ENCODE data around the gene PDZD4. TPM values are rescaled to one million over a fixed set of nuclear protein-coding genes. Genes with fewer than 3 reads are reported as not detected.
"Not testable (repeated sequence)": the region's sequence is repeated elsewhere in the genome, so short reads cannot be mapped to it uniquely, and the experiment has no call there.

PDZD4 gene
- total RNA-seq, 3 donors from 2014 or later (not counting 1 experiment from before 2014, with no cell fraction given): 101 to 177 (median 157) TPM

DNA sequence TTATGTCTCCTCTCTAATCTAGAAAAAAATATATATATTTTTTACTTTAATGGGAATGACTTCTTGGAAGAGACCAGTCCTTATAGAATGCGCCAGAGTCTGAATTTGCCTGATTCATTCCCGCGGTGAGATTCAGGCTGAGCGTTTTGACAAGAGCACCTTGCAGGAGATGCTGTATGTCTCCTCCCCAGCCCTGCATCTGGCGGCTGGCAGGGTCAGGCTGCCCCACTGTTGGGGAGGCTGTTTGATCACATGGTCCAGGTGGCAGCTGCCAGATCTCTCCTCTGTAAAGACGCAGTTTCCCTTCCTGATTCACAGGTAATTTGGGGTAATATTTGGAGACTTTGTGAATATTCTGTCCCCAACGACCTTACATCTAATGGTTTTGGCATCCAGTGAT, 9.7 kb downstream of the PDZD4 start:
- H3K9me3 Mint-ChIP-seq: no peaks in the 10 kb centered on the region
- Histone ChIP-seq H3K9me3 (ENCODE audit: control insufficient read depth, insufficient read depth, low read length) (no peaks in the 10 kb centered on the region), H3K4me3 (ENCODE audit: low read length) (no peak overlapping the region), H3K27ac (ENCODE audit: low read length) (peak overlapping the region; percentile 63), H3K36me3 (ENCODE audit: control insufficient read depth, insufficient read depth, low read length) (no peaks in the 10 kb centered on the region), H3K4me1 (ENCODE audit: control insufficient read depth, insufficient read depth, low read length) (peaks cover 93% of the 10 kb centered on the region), H3K27me3 (ENCODE audit: control insufficient read depth, insufficient read depth, low read length) (no peaks in the 10 kb centered on the region)
- H3K27ac Mint-ChIP-seq: peak overlapping the region; percentile 63 to 83
- 63% methylated on average over 6 of the region's 7 CpGs for WGBS (ENCODE audit: insufficient coverage)
- TF ChIP-seq, protein P1, sequence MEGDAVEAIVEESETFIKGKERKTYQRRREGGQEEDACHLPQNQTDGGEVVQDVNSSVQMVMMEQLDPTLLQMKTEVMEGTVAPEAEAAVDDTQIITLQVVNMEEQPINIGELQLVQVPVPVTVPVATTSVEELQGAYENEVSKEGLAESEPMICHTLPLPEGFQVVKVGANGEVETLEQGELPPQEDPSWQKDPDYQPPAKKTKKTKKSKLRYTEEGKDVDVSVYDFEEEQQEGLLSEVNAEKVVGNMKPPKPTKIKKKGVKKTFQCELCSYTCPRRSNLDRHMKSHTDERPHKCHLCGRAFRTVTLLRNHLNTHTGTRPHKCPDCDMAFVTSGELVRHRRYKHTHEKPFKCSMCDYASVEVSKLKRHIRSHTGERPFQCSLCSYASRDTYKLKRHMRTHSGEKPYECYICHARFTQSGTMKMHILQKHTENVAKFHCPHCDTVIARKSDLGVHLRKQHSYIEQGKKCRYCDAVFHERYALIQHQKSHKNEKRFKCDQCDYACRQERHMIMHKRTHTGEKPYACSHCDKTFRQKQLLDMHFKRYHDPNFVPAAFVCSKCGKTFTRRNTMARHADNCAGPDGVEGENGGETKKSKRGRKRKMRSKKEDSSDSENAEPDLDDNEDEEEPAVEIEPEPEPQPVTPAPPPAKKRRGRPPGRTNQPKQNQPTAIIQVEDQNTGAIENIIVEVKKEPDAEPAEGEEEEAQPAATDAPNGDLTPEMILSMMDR (IDR thresholded peaks at IDR 0.05): no peak
- no peaks in the 10 kb centered on the region for H3K27me3 Mint-ChIP-seq (ENCODE audit: low read depth in 2 of 2)
- H3K4me1 Mint-ChIP-seq: peaks cover 60 to 68% of the 10 kb centered on the region in 2 donors
- DNase-seq (no peak), ATAC-seq (no peak)
- peak overlapping the region; percentile 76 for H3K4me3 Mint-ChIP-seq
- H3K36me3 Mint-ChIP-seq: no peaks in the 10 kb centered on the region
- intact Hi-C loops (cut with micrococcal nuclease): no loop called here

DNA sequence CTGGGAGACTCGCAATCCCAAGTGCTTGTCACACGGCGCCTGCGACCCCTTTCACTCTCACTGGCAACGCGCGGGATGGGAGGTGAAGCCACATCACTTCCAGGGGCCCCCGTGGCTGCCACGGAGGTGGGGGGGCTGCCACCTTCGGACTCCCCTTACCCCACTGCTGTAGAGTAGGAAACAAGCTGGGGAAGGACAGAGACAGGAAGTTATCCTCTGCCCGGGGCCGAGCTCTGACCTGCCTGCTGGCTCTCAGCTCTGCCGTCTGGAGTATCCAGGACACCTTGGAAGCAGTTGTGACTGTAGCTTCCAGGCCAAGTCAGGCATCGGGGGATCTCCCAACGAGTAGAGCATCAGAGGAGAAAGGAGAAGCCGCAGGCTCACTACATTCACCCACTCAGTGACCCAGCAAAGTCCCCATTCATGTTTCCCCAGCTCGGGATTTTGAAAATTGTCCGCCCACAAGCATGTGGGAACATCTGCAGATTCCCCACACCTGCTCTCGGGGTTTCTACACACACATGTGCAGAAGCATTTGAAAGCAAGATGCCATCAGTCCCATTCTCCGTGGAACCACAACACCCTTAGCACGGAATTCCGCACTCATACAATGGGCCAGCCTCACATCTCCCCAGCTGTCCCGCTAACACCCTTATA, 10.8 kb downstream of the PDZD4 start:
- no peak for ATAC-seq
- H3K4me3 Mint-ChIP-seq: peak overlapping the region; percentile 66
- no peaks in the 10 kb centered on the region for H3K9me3 Mint-ChIP-seq
- Histone ChIP-seq H3K9me3 (ENCODE audit: control insufficient read depth, insufficient read depth, low read length) (no peaks in the 10 kb centered on the region), H3K4me1 (ENCODE audit: control insufficient read depth, insufficient read depth, low read length) (peaks cover 92% of the 10 kb centered on the region), H3K27ac (ENCODE audit: low read length) (peak overlapping the region; percentile 51), H3K27me3 (ENCODE audit: control insufficient read depth, insufficient read depth, low read length) (no peaks in the 10 kb centered on the region), H3K4me3 (ENCODE audit: low read length) (peak overlapping the region; percentile 15), H3K36me3 (ENCODE audit: control insufficient read depth, insufficient read depth, low read length) (no peaks in the 10 kb centered on the region)
- H3K36me3 Mint-ChIP-seq: no peaks in the 10 kb centered on the region
- peaks cover 0 to 6% of the 10 kb centered on the region in 2 donors for H3K27me3 Mint-ChIP-seq (ENCODE audit: low read depth in 2 of 2)
- no peak for DNase-seq
- H3K4me1 Mint-ChIP-seq: peaks cover 60 to 66% of the 10 kb centered on the region in 2 donors
- TF ChIP-seq, protein P1 (IDR thresholded peaks at IDR 0.05): no peak
- peak overlapping the region; percentile 26 to 83 for H3K27ac Mint-ChIP-seq
- intact Hi-C loops (cut with micrococcal nuclease): loop anchor here (5.0 kb wide), 1 partner anchor 88 kb away; no protein-coding TSS in a partner anchor
- whole genome bisulfite sequencing (ENCODE audit: insufficient coverage): 39% methylated on average over 19 of the region's 23 CpGs

DNA sequence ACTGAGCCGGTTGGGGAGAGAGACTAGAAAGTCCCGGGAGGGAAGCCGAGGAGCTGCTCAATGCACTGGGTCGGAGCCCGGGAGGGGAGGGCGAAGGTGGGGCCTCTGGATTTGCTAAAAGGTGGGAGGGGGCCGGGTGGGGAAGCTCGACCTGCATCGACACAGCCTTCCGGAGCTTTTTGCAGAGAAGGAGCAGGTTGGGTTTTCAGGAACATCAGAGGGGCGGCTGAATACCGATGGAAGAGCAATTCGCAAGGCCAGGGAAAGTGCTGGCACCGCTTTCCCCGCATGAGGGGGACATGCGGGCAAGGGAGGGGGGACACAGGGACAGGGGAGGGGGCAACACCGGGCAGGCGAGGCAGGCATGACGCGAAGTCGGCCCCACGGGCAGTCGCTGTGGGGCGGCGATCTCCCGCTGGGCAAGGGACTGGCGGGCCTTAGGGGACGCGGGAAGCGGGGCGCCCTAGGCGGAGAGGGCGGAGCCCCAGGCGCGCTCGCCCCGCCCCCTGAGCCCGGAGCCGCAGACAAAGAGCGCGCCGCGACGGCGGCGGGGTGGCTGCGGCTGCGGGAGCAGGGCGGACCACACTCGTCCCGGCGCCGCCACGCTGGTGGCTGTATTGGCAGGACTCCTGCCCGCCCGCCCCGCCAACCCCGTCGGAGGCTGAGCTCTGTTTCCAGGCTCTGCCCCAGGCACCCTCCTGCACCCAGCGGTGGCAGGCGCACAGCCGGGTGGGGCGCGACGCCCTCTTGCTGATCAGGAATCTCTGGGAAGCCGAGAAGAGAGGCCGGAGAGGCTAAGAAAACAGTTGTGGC, 11.6 kb downstream of the PDZD4 start:
- H3K9me3 Mint-ChIP-seq: no peaks in the 10 kb centered on the region
- peak; percentile 60 to 79 for DNase-seq
- WGBS (ENCODE audit: insufficient coverage): 10% methylated on average over 67 of the region's 67 CpGs

DNA sequence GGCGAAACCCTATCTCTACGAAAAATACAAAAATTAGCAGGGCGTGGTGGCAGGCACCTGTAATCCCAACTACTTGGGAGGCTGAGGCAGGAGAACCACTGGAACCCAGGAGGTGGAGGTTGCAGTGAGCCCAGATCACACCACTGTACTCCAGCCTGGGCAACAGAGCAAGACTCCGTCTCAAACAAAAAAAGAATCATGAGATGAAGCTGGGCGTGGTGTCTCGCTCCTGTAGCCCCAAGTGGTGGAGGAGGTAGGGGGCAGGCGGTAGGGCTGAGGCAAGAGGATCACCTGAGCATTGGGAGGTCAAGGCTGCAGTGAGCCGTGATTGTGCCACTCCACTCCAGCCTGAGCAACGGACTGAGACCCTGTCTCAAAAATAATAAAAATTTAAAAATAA, 12.3 kb downstream of the PDZD4 start:
- not testable (repeated sequence) for H3K27ac Mint-ChIP-seq
- 81% methylated on average over 6 of the region's 9 CpGs for WGBS (ENCODE audit: insufficient coverage)
- intact Hi-C loops (cut with micrococcal nuclease): loop anchor here (5.0 kb wide), 1 partner anchor 89 kb away; no protein-coding TSS in a partner anchor

More for the DNA sequence above, 11.6 kb downstream of the PDZD4 start:
- TF ChIP-seq, protein P1 (IDR thresholded peaks at IDR 0.05): no peak
- peaks cover 56 to 60% of the 10 kb centered on the region in 2 donors for H3K4me1 Mint-ChIP-seq
- peak overlapping the region; percentile 66 for H3K4me3 Mint-ChIP-seq
- intact Hi-C loops (cut with micrococcal nuclease): loop anchor here (5.0 kb wide), 1 partner anchor 89 kb away; no protein-coding TSS in a partner anchor
- Histone ChIP-seq H3K4me1 (ENCODE audit: control insufficient read depth, insufficient read depth, low read length) (peaks cover 85% of the 10 kb centered on the region), H3K9me3 (ENCODE audit: control insufficient read depth, insufficient read depth, low read length) (no peaks in the 10 kb centered on the region), H3K27ac (ENCODE audit: low read length) (peak overlapping the region; percentile 51), H3K4me3 (ENCODE audit: low read length) (peak overlapping the region; percentile 15), H3K27me3 (ENCODE audit: control insufficient read depth, insufficient read depth, low read length) (no peaks in the 10 kb centered on the region), H3K36me3 (ENCODE audit: control insufficient read depth, insufficient read depth, low read length) (no peaks in the 10 kb centered on the region)
- H3K36me3 Mint-ChIP-seq: no peaks in the 10 kb centered on the region
- H3K27ac Mint-ChIP-seq: peak overlapping the region; percentile 26 to 83
- peaks cover 0 to 7% of the 10 kb centered on the region in 2 donors for H3K27me3 Mint-ChIP-seq (ENCODE audit: low read depth in 2 of 2)
- ATAC-seq: peak; percentile 58 to 72 (median 70)

More for the DNA sequence above, 12.3 kb downstream of the PDZD4 start:
- H3K4me1 ChIP-seq (ENCODE audit: control insufficient read depth, insufficient read depth, low read length): peaks cover 81% of the 10 kb centered on the region
- not testable (repeated sequence) for H3K9me3 ChIP-seq (ENCODE audit: control insufficient read depth, insufficient read depth, low read length); H3K36me3 ChIP-seq (ENCODE audit: control insufficient read depth, insufficient read depth, low read length); H3K9me3 Mint-ChIP-seq; H3K27me3 ChIP-seq (ENCODE audit: control insufficient read depth, insufficient read depth, low read length); H3K27ac ChIP-seq (ENCODE audit: low read length); ATAC-seq; H3K4me3 ChIP-seq (ENCODE audit: low read length); H3K36me3 Mint-ChIP-seq; DNase-seq; H3K27me3 Mint-ChIP-seq (ENCODE audit: low read depth in 2 of 2)
- Mint-ChIP-seq H3K4me1 (peaks cover 56 to 59% of the 10 kb centered on the region in 2 donors), H3K4me3 (peak overlapping the region; percentile 78)
